H1 (cell line): ENCODE results near the gene ZNF575. TPM values are rescaled to one million over a fixed set of nuclear protein-coding genes. Genes with fewer than 3 reads are reported as not detected.

Source experiments
- CTCF ChIA-PET: fragments of 300-600 bp; sonication (Branson Sonifier 250); formaldehyde crosslinking; loops from one replicate; lab custom pipeline; 2021; ENCODE audit not compliant: partially characterized antibody; lab: Charles Lee
- POLR2A ChIA-PET: fragments of 300-600 bp; sonication (Branson Sonifier 250); formaldehyde crosslinking; loops from one replicate; lab custom pipeline; 2021; ENCODE audit warnings: inconsistent platforms; ENCODE audit not compliant: partially characterized antibody; lab: Charles Lee
- DNase-seq, 2 experiments: peaks; one replicate each; pipeline versions ENCODE4 v3.0.0 to v3.0.0-alpha.2; 2010 to 2022; ENCODE audit warnings: low spot score in 2 of 2, low read depth in 1 of 2, mixed read lengths in 1 of 2
- FAIRE-seq: peaks from 2 replicates; lab custom pipeline; 2011; peaks lifted over from hg19 to GRCh38; lab: Jason Lieb, UNC
- H2AFZ ChIP-seq: 2 replicates; pipeline ENCODE4 v1.8.1; 2012; ENCODE audit warnings: low read length, inconsistent platforms
- H2AK5ac ChIP-seq: 2 replicates; pipeline ENCODE4 v1.6.1; 2013; ENCODE audit warnings: low read depth, low read length
- H2BK120ac ChIP-seq: replicated peaks from 2 replicates; pipeline ENCODE3; 2013; ENCODE audit warnings: low read depth, low read length, inconsistent platforms
- H2BK12ac ChIP-seq: 2 replicates; pipeline ENCODE4 v1.6.1; 2013; ENCODE audit warnings: low read depth, low read length
- H2BK15ac ChIP-seq: 2 replicates; pipeline ENCODE4 v1.6.1; 2013; ENCODE audit warnings: low read length
- H2BK20ac ChIP-seq: 2 replicates; pipeline ENCODE4 v1.6.1; 2013; ENCODE audit warnings: low read length
- H2BK5ac ChIP-seq: 2 replicates; pipeline ENCODE4 v1.6.1; 2013; ENCODE audit warnings: low read depth, low read length
- H3K14ac ChIP-seq: 2 replicates; pipeline ENCODE4 v1.6.1; 2013; ENCODE audit warnings: inconsistent platforms; ENCODE audit not compliant: insufficient read length
- H3K18ac ChIP-seq: 2 replicates; pipeline ENCODE4 v1.6.1; 2013; ENCODE audit warnings: low read length; ENCODE audit errors: extremely low read depth
- H3K23ac ChIP-seq: 2 replicates; pipeline ENCODE4 v1.6.1; 2013; ENCODE audit warnings: inconsistent platforms; ENCODE audit not compliant: insufficient read length
- H3K23me2 ChIP-seq: 2 replicates; pipeline ENCODE4 v1.6.1; 2013; ENCODE audit warnings: low read depth, low read length
- H3K27ac ChIP-seq: 2 replicates; pipeline ENCODE4 v1.6.1; 2011; ENCODE audit warnings: low read depth, low read length, inconsistent platforms
- H3K27me3 ChIP-seq, 4 experiments: replicated peaks in 1 of 4; 1 replicate in 1 of 4; 2 replicates in 3 of 4; pipeline versions ENCODE4 v1.6.1 to v1.8.1; 2011 to 2013; ENCODE audit warnings: low read length in 3 of 4, mild to moderate bottlenecking in 3 of 4, inconsistent platforms in 2 of 4, mixed read lengths in 2 of 4, moderate library complexity in 1 of 4; ENCODE audit not compliant: control insufficient read depth in 3 of 4, insufficient read depth in 3 of 4; ENCODE audit errors: extremely low read depth in 1 of 4
- H3K36me3 ChIP-seq, 4 experiments: 2 replicates each; pipeline versions ENCODE4 v1.6.1 to v1.8.1; 2011 to 2013; ENCODE audit warnings: mild to moderate bottlenecking in 4 of 4, low read length in 3 of 4, moderate library complexity in 2 of 4, control low read depth in 1 of 4, inconsistent platforms in 1 of 4; ENCODE audit not compliant: insufficient read depth in 4 of 4, control insufficient read depth in 2 of 4
- H3K4ac ChIP-seq: replicated peaks from 2 replicates; pipeline ENCODE3; 2013; ENCODE audit warnings: low read length, low read depth, mixed read lengths, inconsistent platforms; ENCODE audit not compliant: insufficient read length
- H3K4me1 ChIP-seq, 4 experiments: replicated peaks in 1 of 4; 1 replicate in 1 of 4; 2 replicates in 3 of 4; pipeline versions ENCODE4 v1.6.1 to v1.8.1; 2011 to 2013; ENCODE audit warnings: low read length in 3 of 4, inconsistent platforms in 2 of 4, mixed read lengths in 1 of 4; ENCODE audit not compliant: insufficient read depth in 4 of 4, control insufficient read depth in 3 of 4
- H3K4me2 ChIP-seq, 2 experiments: 2 replicates each; pipeline versions ENCODE4 v1.6.1 to v1.8.1; 2011 to 2013; ENCODE audit warnings: low read depth in 2 of 2, low read length in 2 of 2, control low read depth in 1 of 2, inconsistent platforms in 1 of 2, mild to moderate bottlenecking in 1 of 2; ENCODE audit not compliant: insufficient read depth in 1 of 2
- H3K4me3 ChIP-seq, 4 experiments: fragments of 200-600, 300-600 bp in 1 of 4; sonication (generic), shearing (Covaris generic), sonication (Bioruptor Twin) in 1 of 4; 2 replicates each; pipeline versions ENCODE4 v1.5.1 to v1.8.1; 2011 to 2016; ENCODE audit warnings: low read length in 4 of 4, low read depth in 3 of 4, control low read depth in 2 of 4, inconsistent platforms in 2 of 4, mild to moderate bottlenecking in 2 of 4, mixed read lengths in 1 of 4, moderate library complexity in 1 of 4; ENCODE audit not compliant: insufficient read depth in 2 of 4; ENCODE audit errors: extremely low read depth in 1 of 4
- H3K56ac ChIP-seq: replicated peaks from 2 replicates; pipeline ENCODE3; 2013; ENCODE audit warnings: low read depth, mild to moderate bottlenecking, mixed read lengths, low read length, inconsistent platforms; ENCODE audit not compliant: insufficient read length
- H3K79me1 ChIP-seq: 2 replicates; pipeline ENCODE4 v1.6.1; 2013; ENCODE audit warnings: low read depth, low read length, control low read depth
- H3K79me2 ChIP-seq, 2 experiments: 2 replicates each; pipeline versions ENCODE4 v1.6.1 to v1.8.1; 2012 to 2013; ENCODE audit warnings: low read length in 2 of 2, mild to moderate bottlenecking in 2 of 2, inconsistent platforms in 1 of 2; ENCODE audit not compliant: insufficient read depth in 2 of 2, control insufficient read depth in 1 of 2
- H3K9ac ChIP-seq, 4 experiments: replicated peaks in 1 of 4; 1 replicate in 1 of 4; 2 replicates in 3 of 4; pipeline versions ENCODE4 v1.6.1 to v1.8.1; 2011 to 2013; ENCODE audit warnings: low read depth in 3 of 4, low read length in 3 of 4, control low read depth in 2 of 4, mild to moderate bottlenecking in 2 of 4, moderate library complexity in 2 of 4, inconsistent platforms in 1 of 4; ENCODE audit errors: extremely low read depth in 1 of 4
- H3K9me3 ChIP-seq, 2 experiments: 2 replicates each; pipeline versions ENCODE4 v1.6.1 to v1.8.1; 2012 to 2013; ENCODE audit warnings: mild to moderate bottlenecking in 2 of 2, moderate library complexity in 2 of 2, control low read depth in 1 of 2, inconsistent platforms in 1 of 2, low read depth in 1 of 2, low read length in 1 of 2, mixed read lengths in 1 of 2; ENCODE audit not compliant: insufficient read depth in 2 of 2
- H4K20me1 ChIP-seq, 2 experiments: replicated peaks in 1 of 2; 2 replicates each; pipeline versions ENCODE3 to v1.8.1; 2011 to 2013; ENCODE audit warnings: inconsistent platforms in 2 of 2, low read length in 2 of 2, mild to moderate bottlenecking in 1 of 2; ENCODE audit not compliant: insufficient read depth in 2 of 2, control insufficient read depth in 1 of 2
- H4K5ac ChIP-seq: 2 replicates; pipeline ENCODE4 v1.6.1; 2013; ENCODE audit warnings: low read length, low read depth, mixed read lengths, inconsistent platforms; ENCODE audit not compliant: insufficient read length
- H4K8ac ChIP-seq: 2 replicates; pipeline ENCODE4 v1.8.0; 2013; ENCODE audit warnings: mild to moderate bottlenecking, moderate library complexity, low read length, inconsistent platforms; ENCODE audit not compliant: insufficient read depth; ENCODE audit errors: extremely low read depth
- H4K91ac ChIP-seq: replicated peaks from 2 replicates; pipeline ENCODE3; 2013; ENCODE audit warnings: low read length, mixed read lengths, inconsistent platforms; ENCODE audit not compliant: insufficient read length
- BACH1 ChIP-seq: IDR thresholded peaks from 2 replicates; pipeline ENCODE4 v1.6.1; 2012; ENCODE audit warnings: low read length, improper control_type of control experiment
- CREB1 ChIP-seq: IDR thresholded peaks from 2 replicates; pipeline ENCODE4 v1.6.1; 2012; ENCODE audit warnings: inconsistent platforms
- GTF2F1 ChIP-seq: IDR thresholded peaks from 2 replicates; pipeline ENCODE4 v1.6.1; 2012; ENCODE audit warnings: low read depth, low read length, improper control_type of control experiment, borderline replicate concordance
- HDAC2 ChIP-seq, 2 experiments: fragments of 300-600 bp in 1 of 2; sonication (generic) in 1 of 2; IDR thresholded peaks; 2 replicates each; pipeline ENCODE4 v1.6.1; 2011 to 2012; ENCODE audit warnings: low read depth in 2 of 2, low read length in 2 of 2, mild to moderate bottlenecking in 2 of 2, moderate library complexity in 2 of 2, borderline replicate concordance in 1 of 2, inconsistent platforms in 1 of 2
- HDAC6 ChIP-seq: IDR thresholded peaks from one replicate; pipeline ENCODE4 v1.7.1; 2012; ENCODE audit warnings: low read depth, mild to moderate bottlenecking, inconsistent platforms, low read length, moderate library complexity
- JUND ChIP-seq: IDR thresholded peaks from 2 replicates; pipeline ENCODE4 v1.6.1; 2011; ENCODE audit warnings: mild to moderate bottlenecking, improper control_type of control experiment, low read length
- KDM5A ChIP-seq: fragments of 200-600 bp; IDR thresholded peaks from 2 replicates; pipeline ENCODE4 v1.7.1; 2012; ENCODE audit warnings: mild to moderate bottlenecking, low read length, inconsistent platforms, mixed read lengths
- RFX5 ChIP-seq: IDR thresholded peaks from 2 replicates; pipeline ENCODE4 v1.6.1; 2011; ENCODE audit warnings: low read depth, low read length, improper control_type of control experiment, borderline replicate concordance
- SIRT6 ChIP-seq: IDR thresholded peaks from one replicate; pipeline ENCODE4 v1.7.1; 2012; ENCODE audit warnings: low read length, inconsistent platforms
- SUZ12 ChIP-seq: fragments of 200-600 bp; sonication (generic); IDR thresholded peaks from 2 replicates; pipeline ENCODE4 v1.6.1; 2012; ENCODE audit warnings: mild to moderate bottlenecking, inconsistent platforms, low read length, moderate library complexity, mixed read lengths
- ZNF274 ChIP-seq: IDR thresholded peaks from 2 replicates; pipeline ENCODE4 v1.7.0; 2012; ENCODE audit warnings: low read length, borderline replicate concordance; ENCODE audit errors: extremely low read depth
- WGBS, 2 experiments: shearing (Covaris generic) in 1 of 2; methylation state at CpG; one replicate each; pipeline versions ENCODE4 v1.1.6 to v1.1.7; 2013 to 2015; ENCODE audit warnings: low lambda C conversion rate in 2 of 2, mixed read lengths in 2 of 2, inconsistent platforms in 1 of 2, low coverage in 1 of 2, missing lambda C conversion rate in 1 of 2; ENCODE audit not compliant: insufficient replicate concordance in 2 of 2, insufficient coverage in 1 of 2, insufficient read length in 1 of 2; ENCODE audit errors: extremely low coverage in 1 of 2, missing lambda C conversion rate in 1 of 2; 5-methylcytosine and 5-hydroxymethylcytosine counted together
- polyA plus RNA-seq, 7 experiments: library from polyadenylated mRNA; depleted of rRNA in 3 of 7; stranded (reverse) in 5 of 7; unstranded in 2 of 7; fragments of >200 nt in 5 of 7; fragments of 200-250 nt in 2 of 7; gene quantifications; 1 replicate in 5 of 7; 2 replicates in 1 of 7; 4 replicates in 1 of 7; pipeline versions ENCODE4 v1.2.1 to v1.2.3, GENCODE V29; 2011 to 2013; ENCODE audit warnings: missing spikeins in 2 of 7, mixed read lengths in 2 of 7
- total RNA-seq: library from RNA; stranded (reverse); fragmentation: NEBNext Ultra II Directional; extraction: Animal tissue kit (Norgen Biotek cat#: 25700); gene quantifications from 2 replicates; pipeline ENCODE4 v1.2.1, GENCODE V29; 2021
- TF ChIP-seq, protein P1 (sequence below): IDR thresholded peaks from 2 replicates; pipeline ENCODE4 v1.6.1; 2011; ENCODE audit warnings: low read length, improper control_type of control experiment

Gene ZNF575
- total and polyA plus RNA-seq, 2 of the 8 experiments (the other 6 are each of a cell fraction or from before 2014, with no cell fraction given) = 0.05 TPM; not detected in 1

DNA sequence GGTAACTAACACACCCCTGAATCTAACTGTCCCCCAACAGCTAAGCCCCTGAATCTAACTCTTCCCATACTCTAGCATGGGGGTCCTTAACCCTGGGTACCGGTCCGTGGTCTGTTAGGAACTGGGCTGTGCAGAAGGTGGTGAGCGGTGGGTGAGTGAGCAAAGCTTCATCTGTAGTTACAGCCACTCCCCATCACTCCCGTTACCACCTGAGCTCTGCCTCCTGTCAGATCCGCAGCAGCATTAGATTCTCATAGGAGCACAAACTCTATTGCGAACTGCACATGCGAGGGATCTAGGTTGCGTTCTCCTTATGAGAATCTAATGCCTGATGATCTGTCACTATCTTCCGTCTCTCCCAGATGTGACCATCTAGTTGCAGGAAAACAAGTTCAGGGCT, 22.3 kb upstream of the ZNF575 start:
- ChIA-PET POLR2A (interaction anchor here (0.5 to 1.0 kb wide), 2 partner anchors 9 to 1961 kb away, joined by 3 read pairs; no protein-coding TSS in a partner anchor), CTCF (interaction anchor here (0.6 to 4.4 kb wide), 5 partner anchors 9 to 178 kb away, joined by 3 to 25 read pairs (median 5); no protein-coding TSS in a partner anchor)
- DNase-seq (no peak), FAIRE-seq (no peak)
- Histone ChIP-seq H3K14ac (no peak overlapping the region), H2BK12ac (no peak overlapping the region), H3K4ac (no peak overlapping the region), H3K23me2 (no peaks in the 10 kb centered on the region), H3K79me1 (no peaks in the 10 kb centered on the region), H2AFZ (no peak overlapping the region), H4K5ac (no peak overlapping the region), H3K9me3 (no peaks in the 10 kb centered on the region), H3K9ac (no peak overlapping the region), H2BK120ac (no peak overlapping the region), H4K8ac (no peak overlapping the region), H3K56ac (no peak overlapping the region), H4K91ac (no peak overlapping the region), H2BK20ac (no peak overlapping the region), H3K4me2 (no peak overlapping the region), H3K4me1 (no peaks in the 10 kb centered on the region), H3K27ac (no peak overlapping the region), H3K23ac (no peak overlapping the region), H2BK5ac (no peak overlapping the region), H3K27me3 (no peaks in the 10 kb centered on the region), H3K79me2 (no peaks in the 10 kb centered on the region), H3K4me3 (no peak overlapping the region), H4K20me1 (no peaks in the 10 kb centered on the region), H2AK5ac (no peak overlapping the region), H3K36me3 (peaks cover 0 to 4% (median 1%) of the 10 kb centered on the region in 4 experiments; a peak in 1 of 8 replicates), H2BK15ac (no peak overlapping the region), H3K18ac (no peak overlapping the region)
- 95% methylated on average over 9 of the region's 9 CpGs; no CpG with 5 or more reads in 1 of the 2 experiments for WGBS, 2 experiments
- TF ChIP-seq HDAC6 = no peak
- no peak for TF ChIP-seq SIRT6
- TF ChIP-seq, protein P1, sequence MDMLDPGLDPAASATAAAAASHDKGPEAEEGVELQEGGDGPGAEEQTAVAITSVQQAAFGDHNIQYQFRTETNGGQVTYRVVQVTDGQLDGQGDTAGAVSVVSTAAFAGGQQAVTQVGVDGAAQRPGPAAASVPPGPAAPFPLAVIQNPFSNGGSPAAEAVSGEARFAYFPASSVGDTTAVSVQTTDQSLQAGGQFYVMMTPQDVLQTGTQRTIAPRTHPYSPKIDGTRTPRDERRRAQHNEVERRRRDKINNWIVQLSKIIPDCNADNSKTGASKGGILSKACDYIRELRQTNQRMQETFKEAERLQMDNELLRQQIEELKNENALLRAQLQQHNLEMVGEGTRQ = no peak
- TF ChIP-seq SUZ12 = no peak
- TF ChIP-seq GTF2F1 = no peak
- TF ChIP-seq RFX5 = no peak
- TF ChIP-seq CREB1 = no peak
- TF ChIP-seq HDAC2 (IDR thresholded peaks at IDR 0.05; ENCODE audit: borderline replicate concordance in 1 of 2, low read depth in 2 of 2, low read length in 2 of 2) = no peak
- no peak for TF ChIP-seq BACH1
- no peak for TF ChIP-seq JUND
- no peak for TF ChIP-seq ZNF274
- TF ChIP-seq KDM5A = no peak
